Activated CD8-positive, alpha-beta memory T cell treated with anti-CD3 and anti-CD28 coated beads for 24 hours (primary cell): ENCODE data around the gene ARRDC5.
"Not testable (repeated sequence)": the region's sequence is repeated elsewhere in the genome, so short reads cannot be mapped to it uniquely, and the experiment has no call there.

Source experiments
- DNase-seq: peaks from one replicate; pipeline ENCODE4 v3.0.0-alpha.2; 2020

Gene ARRDC5

GRCh38 chr19:4909897-4910593, 7.3 kb upstream of the ARRDC5 start:
- peak; percentile 95 for DNase-seq

DNA sequence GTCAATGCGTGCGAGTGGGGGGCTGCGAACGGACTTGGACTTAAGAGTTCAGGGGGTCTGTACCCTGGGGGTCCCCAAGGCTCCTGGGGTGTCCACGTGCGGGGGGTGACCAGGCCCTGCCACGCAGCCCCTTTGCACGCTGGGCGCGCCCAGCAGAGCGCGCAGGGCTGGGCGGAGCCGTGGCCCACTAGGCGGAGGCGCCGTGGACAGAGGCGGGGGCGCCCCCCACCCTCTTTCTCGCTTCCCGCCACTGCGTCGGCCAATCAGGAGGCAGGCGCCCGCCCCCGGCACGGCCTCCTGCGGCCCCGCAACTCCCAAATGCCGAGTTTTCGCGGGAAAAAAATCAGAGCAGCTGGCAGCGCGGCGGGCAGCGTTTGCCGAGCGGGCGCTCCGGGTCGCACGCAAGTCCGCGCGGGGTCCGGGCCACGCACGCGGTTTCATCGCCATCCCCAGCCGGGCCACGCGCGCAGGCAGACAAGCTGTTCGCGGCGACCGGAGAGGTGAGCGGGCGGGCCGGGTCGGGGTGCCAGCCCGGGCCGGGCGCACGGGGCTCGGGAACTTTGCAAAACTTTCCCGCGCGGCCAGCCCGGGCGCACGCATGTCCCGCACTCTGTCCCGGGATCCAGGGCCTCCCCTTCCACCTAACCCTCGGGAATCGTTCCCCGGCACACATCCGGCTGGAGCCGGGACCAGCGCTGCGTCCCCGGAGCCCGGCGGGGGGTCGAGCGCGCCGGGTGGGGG, 6.6 kb upstream of the ARRDC5 start, which contains the start of gene UHRF1:
Gene UHRF1 (plus strand): TSS at position 346 of the 741 bp plus-strand sequence. CDS start 1,385 bp downstream, outside the sequence.
- peak; percentile 85 for DNase-seq

GRCh38 chr19:4908781-4909155, 6.1 kb upstream of the ARRDC5 start:
- DNase-seq: peak; percentile 65

GRCh38 chr19:4908360-4908759, 5.7 kb upstream of the ARRDC5 start:
- no peak for DNase-seq

DNA sequence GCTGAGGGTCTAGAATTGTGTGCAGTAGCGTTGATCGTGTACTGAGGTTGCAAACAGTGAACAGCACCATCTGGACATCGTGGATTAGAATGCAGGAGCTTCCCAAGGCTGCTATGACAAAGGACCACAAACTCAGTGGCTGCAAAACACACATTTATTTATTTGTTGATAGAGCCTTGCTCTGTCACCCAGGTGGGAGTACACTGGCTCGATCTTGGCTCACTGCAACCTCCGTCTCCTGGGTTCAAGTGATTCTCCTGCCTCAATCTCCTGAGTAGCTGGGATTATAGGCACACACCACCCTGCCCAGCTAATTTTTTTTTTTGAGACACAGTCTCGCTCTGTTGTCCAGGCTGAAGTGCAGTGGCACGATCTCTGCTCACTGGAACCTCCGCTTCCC, 4.3 kb upstream of the ARRDC5 start:
- no peak for DNase-seq

- no peak for DNase-seq
Measured at GRCh38 chr19:4904481-4904880, 1.8 kb upstream of the ARRDC5 start.

DNA sequence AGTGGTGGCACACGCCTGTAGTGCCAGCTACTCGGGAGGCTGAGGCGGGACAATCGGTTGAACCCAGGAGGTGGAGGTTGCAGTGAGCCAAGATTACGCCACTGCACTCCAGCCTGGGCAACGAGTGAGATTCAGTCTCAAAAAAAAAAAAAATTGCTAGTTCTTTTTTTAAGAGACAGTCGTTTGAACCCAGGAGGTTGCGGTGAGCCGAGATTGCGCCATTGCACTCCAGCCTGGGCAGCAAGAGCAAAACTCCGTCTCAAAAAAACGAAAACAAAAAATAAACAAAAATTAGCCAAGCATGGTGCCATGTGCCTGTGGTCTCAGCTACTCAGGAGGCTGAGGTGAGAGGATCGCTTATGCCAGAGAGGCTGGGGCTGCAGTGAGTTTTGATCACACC, 1.8 kb downstream of the ARRDC5 start:
- DNase-seq: not testable (repeated sequence)

- DNase-seq: no peak
Measured at GRCh38 chr19:4897146-4897545, 5.5 kb downstream of the ARRDC5 start.

GRCh38 chr19:4896372-4896771, 6.3 kb downstream of the ARRDC5 start:
- DNase-seq: no peak

DNA sequence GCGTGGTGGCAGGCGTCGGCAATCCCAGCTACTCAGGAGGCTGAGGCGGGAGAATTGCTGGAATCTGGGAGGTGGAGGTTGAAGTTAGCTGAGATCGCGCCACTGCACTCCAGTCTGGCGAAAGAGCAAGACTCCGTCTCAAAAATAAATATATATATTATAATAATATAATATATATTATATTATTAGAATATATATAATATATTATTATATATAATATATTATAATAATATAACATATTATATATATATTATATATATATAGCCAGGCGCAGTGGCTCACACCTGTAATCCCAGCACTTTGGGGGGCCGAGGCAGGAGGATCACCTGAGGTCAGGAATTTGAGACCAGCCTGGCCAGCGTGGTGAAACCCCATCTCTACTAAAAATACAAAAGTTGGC, 9.7 kb downstream of the ARRDC5 start:
- DNase-seq: not testable (repeated sequence)

GRCh38 chr19:4891066-4891465, 11.6 kb downstream of the ARRDC5 start:
- DNase-seq: no peak

DNA sequence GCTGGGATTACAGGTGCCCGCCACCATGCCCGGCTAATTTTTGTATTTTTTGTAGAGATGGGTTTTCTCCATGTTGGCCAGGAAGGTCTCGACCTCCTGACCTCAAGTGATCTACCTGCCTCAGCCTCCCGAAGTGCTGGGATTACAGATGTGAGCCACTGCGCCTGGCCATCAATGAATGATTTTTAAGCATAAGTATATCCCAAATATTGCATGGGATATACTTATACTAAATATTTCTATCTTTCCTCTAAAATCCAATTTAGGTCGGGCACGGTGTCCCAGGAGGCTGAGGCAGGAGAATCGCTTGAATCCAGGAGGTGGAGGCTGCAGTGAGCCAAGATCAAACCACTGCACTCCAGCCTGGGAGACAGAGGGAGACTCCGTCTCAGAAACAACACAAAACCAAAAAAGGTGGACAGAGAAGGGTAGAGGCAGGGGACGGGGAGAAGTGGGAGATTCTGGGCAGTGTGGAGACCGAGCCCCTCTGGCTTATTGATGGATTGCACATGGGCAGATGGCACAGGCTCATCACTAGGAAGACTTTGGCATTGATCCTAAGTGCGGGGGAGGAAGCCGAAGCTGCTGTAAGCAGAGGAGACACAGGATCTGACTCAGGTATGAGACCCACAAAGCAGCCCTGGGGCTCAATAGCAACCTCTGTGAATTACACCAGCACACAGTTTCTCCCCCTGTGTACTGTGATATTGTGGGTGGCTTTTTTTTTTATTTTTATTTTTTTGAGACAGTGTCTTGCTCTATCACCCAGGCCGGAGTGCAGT, 13.5 kb downstream of the ARRDC5 start:
- no peak for DNase-seq

GRCh38 chr19:4887803-4888202, 14.9 kb downstream of the ARRDC5 start:
- not testable (repeated sequence) for DNase-seq

DNA sequence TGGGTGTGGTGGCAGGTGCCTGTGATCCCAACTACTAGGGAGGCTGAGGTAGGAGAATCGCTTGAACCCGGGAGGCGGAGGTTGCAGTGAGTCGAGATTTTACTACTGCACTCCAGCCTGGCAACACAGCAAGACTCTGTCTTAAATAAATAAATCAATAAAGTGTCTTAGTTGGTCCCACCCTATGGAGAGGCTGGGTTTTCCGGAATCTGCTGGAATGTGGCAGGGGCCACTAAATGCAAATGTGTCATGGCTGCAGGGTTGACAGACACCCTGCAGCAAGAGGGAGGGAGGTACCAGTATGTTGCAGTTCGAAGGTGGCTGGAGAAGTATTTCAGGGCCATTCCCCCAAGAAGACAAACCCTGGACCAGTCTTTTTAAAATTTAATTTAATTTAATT, 17.7 kb downstream of the ARRDC5 start:
- not testable (repeated sequence) for DNase-seq

GRCh38 chr19:4882874-4883273, 19.8 kb downstream of the ARRDC5 start:
- DNase-seq: not testable (repeated sequence)

DNA sequence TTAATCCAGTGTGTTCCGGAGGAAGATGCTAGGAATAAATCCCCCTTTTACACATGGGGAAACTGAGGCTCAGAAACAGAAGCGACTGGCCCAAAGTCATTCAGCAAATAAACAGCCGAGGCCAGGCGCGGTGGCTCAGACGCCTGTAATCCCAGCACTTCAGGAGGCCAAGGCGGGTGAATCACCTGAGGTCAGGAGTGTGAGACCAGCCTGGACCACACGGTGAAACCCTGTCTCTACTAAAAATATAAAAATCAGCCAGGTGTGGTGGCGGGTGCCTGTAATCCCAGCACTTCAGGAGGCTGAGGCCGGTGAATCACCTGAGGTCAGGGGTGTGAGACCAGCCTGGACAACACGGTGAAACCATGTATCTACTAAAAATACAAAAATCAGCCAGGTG, 23.7 kb downstream of the ARRDC5 start:
- no peak for DNase-seq

- DNase-seq: peak; percentile 73
Measured at GRCh38 chr19:4878491-4878968, 24.2 kb downstream of the ARRDC5 start.

GRCh38 chr19:4877753-4878490, 24.8 kb downstream of the ARRDC5 start:
- DNase-seq: peak; percentile 59

DNA sequence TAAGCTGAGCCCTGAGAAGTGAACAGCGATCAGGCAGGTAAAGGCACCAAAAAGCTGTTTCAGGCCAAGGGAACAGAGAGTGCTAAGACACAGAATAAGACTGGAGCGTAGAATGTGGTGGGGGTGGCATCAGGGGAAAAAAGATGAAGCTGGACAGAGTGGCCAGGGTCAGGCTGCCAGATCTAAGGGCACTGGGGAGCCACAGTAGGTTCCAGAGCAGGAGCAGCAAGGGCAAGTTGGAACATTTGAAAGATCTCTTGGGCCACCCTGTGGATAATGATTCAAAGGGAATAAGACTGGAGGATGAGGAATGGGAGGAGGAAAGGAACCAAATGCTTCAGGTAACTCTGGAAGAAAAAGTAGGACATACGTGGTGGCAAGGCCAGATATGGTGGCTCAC, 28.8 kb downstream of the ARRDC5 start:
- no peak for DNase-seq

DNA sequence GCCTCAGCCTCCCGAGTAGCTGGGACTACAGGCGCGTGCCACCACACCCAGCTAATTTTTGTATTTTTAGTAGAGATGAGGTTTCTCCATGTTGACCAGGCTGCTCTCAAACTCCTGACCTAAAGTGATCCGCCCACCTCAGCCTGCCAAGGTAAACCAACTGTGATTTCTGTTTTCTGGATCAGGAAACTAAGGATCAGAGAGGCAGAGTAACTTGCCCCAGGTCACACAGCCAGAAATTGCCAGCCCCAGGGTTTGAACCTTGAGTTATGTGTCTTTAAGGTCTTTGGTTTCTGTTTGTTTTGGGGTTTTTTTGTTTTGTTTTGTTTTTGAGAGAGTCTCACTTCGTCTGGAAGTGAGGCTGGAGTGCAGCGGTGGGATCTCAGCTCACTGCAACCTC, 31.0 kb downstream of the ARRDC5 start:
- DNase-seq: no peak

DNA sequence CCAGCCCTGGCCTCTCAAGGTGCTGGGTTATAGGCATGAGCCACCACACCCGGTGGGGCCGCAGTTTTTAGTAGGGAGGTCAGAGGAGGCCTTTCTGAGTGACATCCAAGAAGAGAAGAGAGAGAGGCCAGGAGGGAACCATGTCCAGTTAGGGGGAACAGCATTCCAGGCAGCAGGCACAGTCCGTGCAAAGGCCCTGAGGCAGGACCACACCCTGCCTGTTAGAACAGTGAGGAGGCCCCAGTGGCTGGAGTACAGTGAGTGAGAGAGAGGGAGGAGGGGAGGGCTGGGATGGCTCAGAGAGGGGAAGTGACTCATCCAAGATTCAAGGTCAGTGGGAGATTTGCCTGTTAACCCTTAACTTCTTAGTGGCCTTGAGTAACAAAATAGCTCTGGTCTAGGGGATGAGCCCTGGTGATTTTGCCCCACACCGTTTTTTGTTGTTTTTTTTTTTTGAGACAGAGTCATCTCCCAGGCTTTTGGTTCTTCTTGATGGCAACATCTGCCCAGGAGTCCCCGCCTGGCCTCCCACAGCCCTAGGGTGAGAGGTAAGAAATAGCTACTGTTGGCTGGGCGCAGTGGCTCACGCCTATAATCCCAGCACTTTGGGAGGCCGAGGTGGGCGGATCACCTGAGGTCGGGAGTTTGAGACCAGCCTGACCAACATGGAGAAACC, 32.5 kb downstream of the ARRDC5 start:
- DNase-seq: no peak

GRCh38 chr19:4868286-4868834, 34.3 kb downstream of the ARRDC5 start:
- no peak for DNase-seq
